HG03571 (cell line): Measurements from ENCODE around the gene KRT6C.
"Not testable (repeated sequence)": the region's sequence is repeated elsewhere in the genome, so short reads cannot be mapped to it uniquely, and the experiment has no call there.

Source experiments
- ATAC-seq: cut with Tn5 transposase; IDR thresholded peaks from one replicate; pipeline ENCODE4 v1.9.1; 2021; ENCODE audit not compliant: unreplicated experiment

The KRT6C gene

DNA sequence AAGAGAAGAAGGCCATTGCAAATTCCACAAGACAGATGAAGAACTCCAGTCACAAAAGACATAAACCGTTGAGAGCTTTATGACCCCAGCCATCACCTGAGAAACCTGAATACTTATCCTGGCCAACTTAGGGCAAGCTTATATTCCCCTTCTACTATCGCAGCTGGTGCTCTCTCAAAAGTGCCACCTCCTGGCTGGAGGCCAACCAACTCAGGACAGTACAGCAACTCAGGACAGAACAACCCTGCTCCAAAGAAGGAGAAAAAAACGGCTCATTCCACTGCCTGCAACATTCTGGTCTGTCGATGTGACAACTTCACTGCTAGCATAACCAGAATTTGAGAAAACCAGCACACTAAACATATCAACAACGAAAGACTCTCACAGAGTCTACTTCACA is 11.9 kb downstream of the KRT6C start:
- no peak for ATAC-seq

DNA sequence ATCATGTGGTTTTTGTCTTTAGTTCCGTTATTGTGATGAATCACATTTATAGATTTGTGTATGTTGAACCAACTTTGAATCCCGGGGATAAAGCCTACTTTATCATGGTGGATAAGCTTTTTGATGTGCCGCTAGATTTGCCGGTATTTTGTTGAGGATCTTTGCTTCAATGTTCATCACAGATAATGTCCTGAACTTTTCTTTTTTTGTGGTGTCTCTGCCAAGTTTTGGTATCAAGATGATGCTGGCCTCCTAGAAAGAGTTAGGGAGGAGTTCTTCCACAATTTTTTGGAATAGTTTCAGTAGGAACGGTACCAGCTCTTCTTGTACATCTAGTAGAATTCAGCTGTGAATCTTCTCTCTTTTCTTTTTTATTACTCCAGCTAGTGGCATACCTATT is 14.7 kb downstream of the KRT6C start:
- no peak for ATAC-seq

DNA sequence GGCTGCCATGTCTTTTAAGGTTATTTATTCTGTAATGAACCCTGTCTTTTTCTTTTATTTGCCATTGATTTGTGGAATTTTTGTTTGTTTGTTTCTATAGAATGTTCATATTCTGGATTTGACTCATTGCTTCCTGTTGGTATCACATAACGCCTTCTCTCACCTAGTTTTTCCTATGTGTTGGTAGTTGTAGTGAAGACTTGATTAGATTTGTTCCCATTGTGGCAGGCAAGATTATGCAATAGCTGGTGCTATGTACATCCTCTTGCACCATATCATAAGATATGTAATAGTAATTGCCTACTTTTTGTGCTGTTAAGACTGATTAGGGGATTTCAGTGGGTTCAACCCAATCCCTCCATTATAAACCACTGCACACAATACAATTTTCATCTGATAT is 17.8 kb downstream of the KRT6C start:
- ATAC-seq = no peak

- no peak for ATAC-seq
These were observed 19.0 kb downstream of the KRT6C start for GRCh38 chr12:52454411-52455201.

GRCh38 chr12:52452101-52452500 is 21.5 kb downstream of the KRT6C start, which contains the start of gene KRT6B:
TSS of gene KRT6B (minus strand) at chr12:52452146. CDS start at chr12:52452078, 68 bp downstream.
- no peak for ATAC-seq

- ATAC-seq = no peak
These were observed 25.4 kb downstream of the KRT6C start for GRCh38 chr12:52448228-52448627.

- ATAC-seq = not testable (repeated sequence)
These were observed 26.4 kb downstream of the KRT6C start for GRCh38 chr12:52447196-52447595.

DNA sequence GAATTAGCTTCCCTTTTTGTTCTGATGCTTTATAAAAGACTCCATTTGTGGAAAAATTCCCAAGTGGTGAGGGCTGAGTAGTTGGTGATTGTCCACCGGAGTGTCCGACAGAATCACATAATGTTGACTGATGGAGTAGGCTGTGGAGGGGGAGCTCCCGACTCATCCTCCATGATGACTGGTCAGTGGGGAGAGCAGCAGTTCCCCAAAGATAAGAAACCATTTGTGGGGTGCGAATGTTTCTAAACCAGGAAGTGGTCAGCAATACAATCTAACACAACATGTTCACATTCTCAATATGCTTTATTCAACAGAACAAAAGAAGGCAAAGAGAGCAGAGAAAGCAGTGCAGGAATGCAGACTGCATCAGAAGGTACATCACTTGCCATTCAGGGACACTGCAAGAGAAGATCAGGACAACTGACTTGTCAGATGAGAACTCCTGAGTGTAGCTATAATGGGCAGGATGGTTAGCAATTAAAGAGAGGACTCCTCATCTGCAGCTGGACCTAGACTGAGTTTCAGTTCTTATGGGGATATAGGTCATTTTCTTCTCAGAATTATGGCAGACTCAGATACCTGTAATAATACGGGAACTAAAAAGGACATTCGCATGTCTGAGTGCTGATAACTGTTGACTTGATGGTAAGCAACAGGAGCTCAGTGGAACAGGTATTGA is 27.1 kb downstream of the KRT6C start:
- no peak for ATAC-seq

DNA sequence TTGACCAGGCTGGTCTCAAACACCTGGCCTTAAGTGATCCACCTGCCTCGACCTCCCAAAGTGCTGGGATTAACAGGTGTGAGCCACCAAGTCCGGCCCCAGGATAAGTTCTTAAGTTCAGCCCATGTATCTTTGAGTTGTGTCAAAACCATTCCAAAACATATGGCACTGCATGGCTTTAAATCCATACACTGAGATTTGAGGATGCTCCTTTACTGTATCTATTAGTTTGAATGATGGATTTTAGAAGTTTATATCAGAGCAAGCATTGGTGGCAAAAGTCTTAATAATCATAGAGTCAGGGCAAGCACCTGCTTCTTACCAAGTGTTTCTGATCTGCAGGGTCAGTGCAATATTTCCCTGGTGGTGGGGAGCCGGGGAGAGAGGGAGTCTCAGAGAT is 27.7 kb downstream of the KRT6C start:
- no peak for ATAC-seq

DNA sequence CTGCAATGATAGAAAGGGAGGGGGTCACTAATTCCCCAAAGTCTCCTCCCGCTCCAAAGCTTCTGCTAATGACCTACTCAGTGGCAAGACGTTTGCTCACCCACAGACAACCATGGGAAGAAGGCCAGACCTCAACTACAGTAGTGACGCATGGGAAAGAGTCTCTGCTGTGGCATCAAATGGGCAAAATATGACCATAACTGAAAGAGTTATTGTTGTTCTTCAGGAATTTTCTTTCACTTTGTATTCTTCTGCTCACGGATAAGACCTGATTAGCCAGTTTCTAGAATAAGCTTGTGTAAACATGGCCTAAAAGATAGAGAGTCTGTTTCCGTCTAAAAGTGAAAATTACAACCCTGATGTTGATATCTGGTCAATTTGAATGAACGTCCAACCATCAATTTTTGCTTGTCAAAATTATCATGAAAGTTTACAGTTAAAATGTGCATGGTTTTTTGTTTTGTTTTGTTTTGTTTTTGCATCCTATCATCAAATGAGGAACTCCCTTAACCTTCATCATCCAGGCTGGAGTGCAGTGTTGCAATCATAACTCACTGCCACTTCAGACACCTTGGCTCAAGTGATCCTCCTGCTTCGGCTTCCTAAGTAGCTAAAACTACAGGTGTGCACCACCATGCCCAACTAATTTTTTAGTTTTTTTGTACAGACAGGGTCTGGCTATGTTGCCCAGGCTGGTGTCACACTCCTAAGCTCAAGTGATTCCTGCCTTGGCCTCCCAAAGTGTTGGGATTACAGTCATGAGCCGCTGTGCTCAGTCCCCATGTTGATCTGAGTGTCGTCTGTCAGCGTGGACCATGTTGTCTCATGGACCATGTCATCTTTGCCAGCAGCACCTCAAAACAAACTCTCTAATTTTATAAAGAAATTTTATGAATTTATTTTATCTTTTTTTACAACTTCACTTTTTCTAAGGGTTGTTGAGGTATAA is 28.7 kb downstream of the KRT6C start:
- no peak for ATAC-seq

DNA sequence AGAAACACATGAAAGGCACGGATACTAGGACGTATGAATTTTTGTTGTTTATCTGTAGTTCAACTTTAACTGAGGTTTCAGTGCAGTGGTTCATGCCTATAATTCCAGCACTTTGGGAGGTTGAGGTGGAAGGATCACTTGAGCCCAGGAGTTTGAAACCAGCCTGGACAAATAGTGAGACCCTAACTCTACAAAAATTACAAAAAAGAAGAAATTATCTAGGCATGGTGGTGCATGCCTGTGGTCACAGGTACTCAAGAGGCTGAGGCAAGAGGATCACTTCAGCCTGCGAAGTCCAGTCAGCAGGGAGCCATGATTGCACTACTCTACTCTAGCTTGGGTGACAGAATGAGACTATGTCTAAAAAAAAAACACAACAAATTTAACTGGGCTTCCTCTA is 29.6 kb downstream of the KRT6C start:
- ATAC-seq = no peak

DNA sequence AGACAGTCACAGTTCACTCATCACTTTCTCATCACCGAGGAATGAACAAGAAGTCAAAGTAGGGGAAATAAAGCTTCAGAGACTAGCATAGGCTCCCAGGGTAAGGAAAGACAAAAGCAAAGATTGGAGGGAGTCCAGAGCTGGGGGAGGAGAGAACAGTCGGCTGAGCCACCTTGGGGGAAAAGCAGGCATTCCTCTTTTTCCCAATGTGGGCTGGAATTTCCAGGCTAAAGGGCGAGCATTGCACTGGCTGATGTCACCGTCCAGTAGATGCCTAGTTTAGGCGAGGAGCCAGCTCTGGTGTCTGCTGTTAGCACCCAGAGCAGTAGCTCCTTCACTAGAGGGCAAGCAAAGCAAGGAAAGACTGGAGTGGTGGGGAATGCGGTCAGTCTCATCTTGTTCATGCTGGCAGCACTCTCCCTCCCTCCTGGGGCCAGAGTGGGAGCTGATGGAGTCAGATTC is 31.0 kb downstream of the KRT6C start:
- ATAC-seq = no peak

GRCh38 chr12:52441320-52441911 is 32.2 kb downstream of the KRT6C start:
- ATAC-seq = no peak

- ATAC-seq = no peak
These were observed 32.7 kb downstream of the KRT6C start for GRCh38 chr12:52440821-52441319.

DNA sequence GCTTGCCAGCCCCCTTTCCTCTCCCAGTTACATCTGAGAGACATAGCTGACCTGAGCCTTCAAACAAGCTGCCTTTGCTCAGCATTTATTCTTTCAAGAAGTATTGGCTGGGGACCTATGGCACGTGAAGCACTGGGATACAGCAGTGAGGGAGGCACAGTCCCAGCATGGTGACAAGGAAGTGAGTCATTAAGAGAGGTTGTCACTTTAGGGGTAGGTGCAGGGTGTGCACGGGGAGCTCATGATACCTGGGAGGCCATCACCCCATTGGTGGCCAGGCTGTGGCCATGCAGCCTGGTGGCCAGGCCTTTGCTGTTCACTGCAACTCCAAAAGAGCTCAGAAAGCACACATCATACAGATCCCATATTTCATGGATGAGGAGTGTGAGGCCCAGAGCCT is 33.8 kb downstream of the KRT6C start:
- ATAC-seq = no peak

DNA sequence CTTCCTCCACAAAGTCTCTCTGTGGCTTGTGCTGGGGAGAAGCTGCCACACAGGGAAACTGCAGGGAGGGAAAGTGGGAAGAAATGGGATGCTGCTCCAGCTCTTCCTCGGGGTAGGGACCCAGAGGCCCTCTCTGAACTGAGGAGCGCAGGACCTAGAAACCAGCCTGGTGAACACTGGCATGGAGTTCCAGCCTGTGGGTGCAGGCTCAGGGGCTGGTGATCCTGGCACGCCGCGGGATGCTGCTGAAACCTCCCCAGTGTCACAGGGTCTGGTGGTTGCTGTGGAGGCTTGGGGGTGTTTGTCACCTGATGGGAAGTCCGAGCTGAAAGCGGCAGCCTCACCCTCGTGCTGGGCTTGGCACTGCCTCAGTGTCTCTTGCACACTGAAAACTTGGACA is 34.2 kb downstream of the KRT6C start:
- ATAC-seq = no peak

DNA sequence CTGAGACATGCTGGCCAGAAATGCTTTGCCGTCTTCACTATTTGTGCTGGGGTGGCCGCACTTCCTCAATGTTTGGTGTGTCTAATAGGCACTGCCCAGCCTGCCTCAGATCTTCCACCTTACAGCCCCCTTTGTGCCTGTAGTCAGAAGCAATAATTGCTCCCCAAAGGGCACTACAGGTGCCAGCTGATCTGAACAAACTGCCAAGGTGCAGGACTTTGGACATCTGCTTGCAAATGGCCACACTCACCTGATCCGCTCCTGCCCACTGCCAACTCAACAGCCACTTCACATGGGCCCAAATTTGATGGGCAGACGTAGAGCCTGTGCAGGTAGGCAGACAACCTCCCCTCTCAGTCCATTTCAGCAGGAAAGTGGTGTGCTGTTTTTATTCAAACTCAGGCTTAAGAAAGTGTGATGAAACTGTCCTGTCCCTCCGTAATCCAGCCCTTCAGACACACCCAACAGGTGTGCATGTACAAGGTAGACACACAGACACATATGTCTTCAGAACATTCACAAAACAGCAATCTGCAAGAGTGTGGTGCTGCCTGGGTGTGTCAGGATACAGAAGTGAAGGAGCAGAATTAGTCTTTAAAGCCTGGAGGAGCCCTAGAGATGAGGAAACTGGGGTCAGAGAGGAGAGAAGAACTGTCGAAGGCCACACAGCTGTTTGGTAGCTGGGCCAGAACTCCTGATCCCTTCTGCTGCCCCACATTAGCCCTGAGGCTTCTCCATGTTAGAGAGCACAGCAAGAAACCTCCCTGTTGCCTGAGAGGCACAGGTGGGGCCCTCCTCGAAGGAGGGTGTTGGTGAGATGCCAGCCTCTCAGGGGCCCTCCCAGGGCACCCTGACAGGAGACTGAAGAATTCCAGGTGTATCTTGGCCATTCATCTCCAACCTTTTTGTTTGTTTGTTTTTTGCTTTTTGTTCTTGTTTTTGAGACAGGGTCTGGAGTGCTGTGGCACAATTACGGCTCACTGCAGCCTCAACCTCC is 35.0 kb downstream of the KRT6C start:
- ATAC-seq = no peak

- ATAC-seq = no peak
These were observed 36.1 kb downstream of the KRT6C start for GRCh38 chr12:52437508-52437907.

GRCh38 chr12:52436828-52437474 is 36.7 kb downstream of the KRT6C start:
- no peak for ATAC-seq
